Measurements from ENCODE around the gene FGFR1OP2.

FGFR1OP2 gene

GRCh38 chr12:27003421-27004381, 65.4 kb downstream of the FGFR1OP2 start:
- H3K4me1 Mint-ChIP-seq (ENCODE audit: low read depth), result peaks cover 24% of the 10 kb centered on the region
- no peak overlapping the region for H3K4me3 Mint-ChIP-seq
- H3K27ac Mint-ChIP-seq, result no peak overlapping the region
- no peak for DNase-seq
- peaks cover 27% of the 10 kb centered on the region for H3K36me3 Mint-ChIP-seq (ENCODE audit: low read depth)
- no peaks in the 10 kb centered on the region for H3K27me3 Mint-ChIP-seq
- H3K9me3 Mint-ChIP-seq, result no peaks in the 10 kb centered on the region

- H3K27me3 Mint-ChIP-seq, result no peaks in the 10 kb centered on the region
- H3K4me1 Mint-ChIP-seq (ENCODE audit: low read depth), result peaks cover 30% of the 10 kb centered on the region
- H3K9me3 Mint-ChIP-seq, result no peaks in the 10 kb centered on the region
Measured at GRCh38 chr12:27005495-27005894, 67.2 kb downstream of the FGFR1OP2 start.

GRCh38 chr12:27006797-27007467, 68.7 kb downstream of the FGFR1OP2 start:
- Mint-ChIP-seq H3K27me3 (no peaks in the 10 kb centered on the region), H3K4me3 (no peak overlapping the region), H3K9me3 (no peaks in the 10 kb centered on the region), H3K27ac (no peak overlapping the region), H3K4me1 (ENCODE audit: low read depth) (peaks cover 32% of the 10 kb centered on the region), H3K36me3 (ENCODE audit: low read depth) (peaks cover 17% of the 10 kb centered on the region)
- no peak for DNase-seq

More at GRCh38 chr12:27005495-27005894, 67.2 kb downstream of the FGFR1OP2 start:
- Mint-ChIP-seq H3K27ac (no peak overlapping the region), H3K4me3 (no peak overlapping the region), H3K36me3 (ENCODE audit: low read depth) (peaks cover 18% of the 10 kb centered on the region)
- no peak for DNase-seq

- H3K27me3 Mint-ChIP-seq, result no peaks in the 10 kb centered on the region
- no peak overlapping the region for H3K27ac Mint-ChIP-seq
- H3K9me3 Mint-ChIP-seq, result no peaks in the 10 kb centered on the region
- DNase-seq, result no peak
- no peak overlapping the region for H3K4me3 Mint-ChIP-seq
- H3K4me1 Mint-ChIP-seq (ENCODE audit: low read depth), result peaks cover 41% of the 10 kb centered on the region
- peaks cover 14% of the 10 kb centered on the region for H3K36me3 Mint-ChIP-seq (ENCODE audit: low read depth)
Measured at GRCh38 chr12:27008081-27008480, 69.8 kb downstream of the FGFR1OP2 start.

- H3K27ac Mint-ChIP-seq, result no peak overlapping the region
- H3K4me1 Mint-ChIP-seq (ENCODE audit: low read depth), result peaks cover 51% of the 10 kb centered on the region
- no peaks in the 10 kb centered on the region for H3K9me3 Mint-ChIP-seq
- no peak for DNase-seq
- peaks cover 17% of the 10 kb centered on the region for H3K36me3 Mint-ChIP-seq (ENCODE audit: low read depth)
- no peak overlapping the region for H3K4me3 Mint-ChIP-seq
- H3K27me3 Mint-ChIP-seq, result no peaks in the 10 kb centered on the region
Measured at GRCh38 chr12:27009881-27010301, 71.6 kb downstream of the FGFR1OP2 start.

GRCh38 chr12:27012239-27012981, 74.1 kb downstream of the FGFR1OP2 start:
- Mint-ChIP-seq H3K4me1 (ENCODE audit: low read depth) (peaks cover 56% of the 10 kb centered on the region), H3K27ac (no peak overlapping the region), H3K9me3 (no peaks in the 10 kb centered on the region), H3K36me3 (ENCODE audit: low read depth) (peaks cover 17% of the 10 kb centered on the region), H3K4me3 (peak overlapping the region; percentile 91), H3K27me3 (no peaks in the 10 kb centered on the region)
- no peak for DNase-seq

GRCh38 chr12:27012982-27013255, 74.6 kb downstream of the FGFR1OP2 start:
- Mint-ChIP-seq H3K36me3 (ENCODE audit: low read depth) (peaks cover 17% of the 10 kb centered on the region), H3K4me3 (peak overlapping the region; percentile 91), H3K4me1 (ENCODE audit: low read depth) (peaks cover 56% of the 10 kb centered on the region), H3K27ac (peak overlapping the region; percentile 96), H3K27me3 (no peaks in the 10 kb centered on the region), H3K9me3 (no peaks in the 10 kb centered on the region)
- no peak for DNase-seq

- no peak for DNase-seq
- peaks cover 17% of the 10 kb centered on the region for H3K36me3 Mint-ChIP-seq (ENCODE audit: low read depth)
- peaks cover 49% of the 10 kb centered on the region for H3K4me1 Mint-ChIP-seq (ENCODE audit: low read depth)
- H3K4me3 Mint-ChIP-seq, result peak overlapping the region; percentile 91
- no peaks in the 10 kb centered on the region for H3K9me3 Mint-ChIP-seq
- no peaks in the 10 kb centered on the region for H3K27me3 Mint-ChIP-seq
- H3K27ac Mint-ChIP-seq, result peak overlapping the region; percentile 96
Measured at GRCh38 chr12:27013611-27014084, 75.4 kb downstream of the FGFR1OP2 start.

- H3K4me3 Mint-ChIP-seq, result peak within 1 kb of the TSS; percentile 91
- H3K36me3 Mint-ChIP-seq (ENCODE audit: low read depth), result peaks cover 17% of the 10 kb centered on the region
- peak; percentile 94 for DNase-seq
- no peaks in the 10 kb centered on the region for H3K27me3 Mint-ChIP-seq
- H3K4me1 Mint-ChIP-seq (ENCODE audit: low read depth), result peaks cover 49% of the 10 kb centered on the region
- H3K27ac Mint-ChIP-seq, result peak within 1 kb of the TSS; percentile 96
- H3K9me3 Mint-ChIP-seq, result no peaks in the 10 kb centered on the region
Measured at GRCh38 chr12:27014085-27014858, 76.0 kb downstream of the FGFR1OP2 start, which contains the start of gene TM7SF3. TSS of gene TM7SF3 (minus strand) at chr12:27014384. CDS start at chr12:27014168, 216 bp downstream.

GRCh38 chr12:27014859-27015729, 76.8 kb downstream of the FGFR1OP2 start:
- Mint-ChIP-seq H3K27me3 (no peaks in the 10 kb centered on the region), H3K27ac (peak overlapping the region; percentile 96), H3K4me3 (peak overlapping the region; percentile 91), H3K36me3 (ENCODE audit: low read depth) (peaks cover 16% of the 10 kb centered on the region), H3K4me1 (ENCODE audit: low read depth) (peaks cover 47% of the 10 kb centered on the region), H3K9me3 (no peaks in the 10 kb centered on the region)
- no peak for DNase-seq

GRCh38 chr12:27015730-27016076, 77.4 kb downstream of the FGFR1OP2 start:
- Mint-ChIP-seq H3K27me3 (no peaks in the 10 kb centered on the region), H3K27ac (peak overlapping the region; percentile 96), H3K4me1 (ENCODE audit: low read depth) (peaks cover 41% of the 10 kb centered on the region), H3K9me3 (no peaks in the 10 kb centered on the region), H3K4me3 (no peak overlapping the region), H3K36me3 (ENCODE audit: low read depth) (peaks cover 10% of the 10 kb centered on the region)
- DNase-seq, result no peak

Measured in activated T-cell treated with anti-CD3 and anti-CD28 coated beads, Interleukin-2, amount 50 U/mL, for 24 hours (primary cell).